Neuron (in vitro differentiated cells): ENCODE measurements around the gene MYO3B.

ENCODE experiments used
- H2AFZ ChIP-seq: one replicate; pipeline ENCODE4 v1.6.1; 2013; ENCODE audit warnings: low read depth, mild to moderate bottlenecking, inconsistent platforms, low read length, moderate library complexity
- H3K27me3 ChIP-seq: one replicate; pipeline ENCODE4 v1.6.1; 2013; ENCODE audit warnings: low read length; ENCODE audit not compliant: insufficient read depth
- H3K36me3 ChIP-seq: one replicate; pipeline ENCODE4 v1.6.1; 2013; ENCODE audit warnings: low read length; ENCODE audit not compliant: insufficient read depth
- H3K4me1 ChIP-seq: one replicate; pipeline ENCODE4 v1.6.1; 2013; ENCODE audit warnings: low read length; ENCODE audit not compliant: insufficient read depth
- H3K4me3 ChIP-seq: 2 replicates; pipeline ENCODE4 v1.5.1; 2013; ENCODE audit warnings: mild to moderate bottlenecking, low read length, moderate library complexity
- H3K9me3 ChIP-seq: one replicate; pipeline ENCODE4 v1.6.1; 2013; ENCODE audit warnings: low read length

MYO3B gene

GRCh38 chr2:170170281-170171040 lies 7.5 kb upstream of the MYO3B start:
- H3K36me3 ChIP-seq, result no peaks in the 10 kb centered on the region
- no peak overlapping the region for H3K4me3 ChIP-seq

GRCh38 chr2:170176212-170176611 lies 1.7 kb upstream of the MYO3B start:
- no peaks in the 10 kb centered on the region for H3K36me3 ChIP-seq
- H3K9me3 ChIP-seq, result no peaks in the 10 kb centered on the region
- no peaks in the 10 kb centered on the region for H3K4me1 ChIP-seq
- no peaks in the 10 kb centered on the region for H3K27me3 ChIP-seq
- no peak overlapping the region for H2AFZ ChIP-seq
- no peak overlapping the region for H3K4me3 ChIP-seq

More at GRCh38 chr2:170170281-170171040, 7.5 kb upstream of the MYO3B start:
- Histone ChIP-seq H3K9me3 (no peaks in the 10 kb centered on the region), H2AFZ (no peak overlapping the region), H3K4me1 (no peaks in the 10 kb centered on the region), H3K27me3 (no peaks in the 10 kb centered on the region)

GRCh38 chr2:170180031-170180566 lies 2.2 kb downstream of the MYO3B start:
- no peak overlapping the region for H2AFZ ChIP-seq
- H3K9me3 ChIP-seq, result no peaks in the 10 kb centered on the region
- no peaks in the 10 kb centered on the region for H3K27me3 ChIP-seq
- no peaks in the 10 kb centered on the region for H3K4me1 ChIP-seq
- H3K36me3 ChIP-seq, result no peaks in the 10 kb centered on the region
- no peak overlapping the region for H3K4me3 ChIP-seq

GRCh38 chr2:170181602-170182001 lies 3.7 kb downstream of the MYO3B start:
- no peaks in the 10 kb centered on the region for H3K4me1 ChIP-seq

DNA sequence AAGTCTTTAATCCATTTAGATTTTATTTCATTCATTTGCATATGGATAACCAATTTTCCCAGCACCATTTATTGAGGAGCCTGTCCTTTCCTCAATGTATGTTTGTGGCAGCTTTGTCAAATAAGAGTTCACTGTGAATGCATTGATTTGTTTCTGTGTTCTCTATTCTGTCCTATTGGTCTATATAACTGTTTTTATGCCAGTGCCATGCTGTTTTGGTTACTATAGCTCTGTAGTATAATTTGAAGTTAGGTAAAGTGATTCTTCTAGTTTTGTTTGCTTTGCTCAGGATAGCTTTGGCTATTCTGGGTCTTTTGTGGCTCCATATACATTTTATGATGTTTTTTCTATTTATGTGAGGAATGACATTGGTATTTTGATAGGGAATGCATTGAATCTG lies 7.4 kb downstream of the MYO3B start:
- Histone ChIP-seq H3K4me3 (no peak overlapping the region), H3K27me3 (no peaks in the 10 kb centered on the region), H2AFZ (no peak overlapping the region), H3K9me3 (no peaks in the 10 kb centered on the region), H3K4me1 (no peaks in the 10 kb centered on the region), H3K36me3 (no peaks in the 10 kb centered on the region)

More at GRCh38 chr2:170181602-170182001, 3.7 kb downstream of the MYO3B start:
- Histone ChIP-seq H3K27me3 (no peaks in the 10 kb centered on the region), H3K4me3 (no peak overlapping the region), H3K36me3 (no peaks in the 10 kb centered on the region), H3K9me3 (no peaks in the 10 kb centered on the region), H2AFZ (no peak overlapping the region)

GRCh38 chr2:170189757-170190156 lies 11.8 kb downstream of the MYO3B start:
- Histone ChIP-seq H3K27me3 (no peaks in the 10 kb centered on the region), H3K9me3 (no peaks in the 10 kb centered on the region), H2AFZ (no peak overlapping the region), H3K4me3 (no peak overlapping the region), H3K4me1 (no peaks in the 10 kb centered on the region), H3K36me3 (no peaks in the 10 kb centered on the region)

DNA sequence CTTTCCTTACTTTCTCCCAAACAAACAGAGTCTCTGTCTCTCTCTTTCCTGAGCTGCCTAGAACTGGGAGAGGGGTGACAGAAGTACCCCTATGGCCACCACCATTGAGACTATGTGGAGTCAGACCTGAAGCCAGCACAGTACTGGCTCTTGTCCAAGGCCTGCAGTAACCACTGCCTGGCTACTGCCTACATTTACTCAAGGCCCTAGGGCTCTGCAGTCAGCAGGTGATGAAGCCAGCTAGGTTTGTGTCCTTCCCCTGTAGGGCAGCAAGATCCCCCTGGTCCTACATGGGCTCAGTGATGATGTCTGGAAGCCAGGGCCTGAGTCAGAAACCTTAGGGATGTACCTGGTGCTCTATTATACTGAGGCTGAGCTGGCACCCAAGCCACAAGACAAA lies 12.2 kb downstream of the MYO3B start:
- no peak overlapping the region for H2AFZ ChIP-seq
- no peaks in the 10 kb centered on the region for H3K4me1 ChIP-seq
- peaks cover 4% of the 10 kb centered on the region for H3K9me3 ChIP-seq
- H3K36me3 ChIP-seq, result no peaks in the 10 kb centered on the region
- H3K27me3 ChIP-seq, result no peaks in the 10 kb centered on the region
- no peak overlapping the region for H3K4me3 ChIP-seq

DNA sequence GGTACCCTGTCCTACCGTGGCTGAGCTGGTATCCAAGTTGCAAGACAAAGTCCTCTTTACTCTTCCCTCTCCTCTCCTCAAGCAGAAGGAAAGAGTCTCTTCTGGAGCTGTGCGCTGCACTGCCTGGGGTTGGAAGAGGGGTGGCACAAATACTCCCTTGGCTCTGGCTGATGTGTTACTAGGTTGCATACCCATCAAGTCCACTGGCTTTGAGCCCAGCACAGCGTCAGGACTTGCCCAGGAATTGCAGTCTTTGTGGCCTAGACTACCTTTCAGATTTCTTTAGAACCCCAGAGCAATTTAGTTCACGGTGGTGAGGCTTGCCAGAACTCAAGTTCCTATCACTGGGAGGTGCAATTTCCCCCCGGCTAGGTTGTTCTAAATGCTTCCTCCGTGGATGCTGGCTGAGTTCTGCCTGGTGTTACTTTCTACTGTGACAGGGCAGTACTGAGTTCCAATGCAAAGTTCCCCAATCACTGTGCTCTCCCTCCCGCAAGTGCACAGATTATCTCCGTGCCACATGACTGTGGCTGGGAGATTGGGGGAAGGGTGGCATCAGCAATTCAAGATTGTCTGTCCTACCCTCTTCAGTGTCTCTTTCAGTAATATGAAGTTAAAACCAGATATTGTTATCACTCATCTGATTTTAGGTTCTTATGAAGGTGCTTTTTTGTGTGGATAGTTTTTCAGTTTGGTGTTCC lies 13.4 kb downstream of the MYO3B start:
- Histone ChIP-seq H2AFZ (no peak overlapping the region), H3K4me3 (no peak overlapping the region), H3K4me1 (no peaks in the 10 kb centered on the region), H3K27me3 (no peaks in the 10 kb centered on the region), H3K36me3 (no peaks in the 10 kb centered on the region), H3K9me3 (peaks cover 6% of the 10 kb centered on the region)

GRCh38 chr2:170196963-170197362 lies 19.0 kb downstream of the MYO3B start:
- H3K36me3 ChIP-seq, result no peaks in the 10 kb centered on the region
- no peak overlapping the region for H3K4me3 ChIP-seq
- H2AFZ ChIP-seq, result no peak overlapping the region
- H3K9me3 ChIP-seq, result peaks cover 6% of the 10 kb centered on the region
- peaks cover 5% of the 10 kb centered on the region for H3K27me3 ChIP-seq
- peaks cover 15% of the 10 kb centered on the region for H3K4me1 ChIP-seq

- Histone ChIP-seq H3K36me3 (no peaks in the 10 kb centered on the region), H2AFZ (no peak overlapping the region), H3K4me3 (no peak overlapping the region), H3K4me1 (peaks cover 34% of the 10 kb centered on the region), H3K27me3 (peaks cover 7% of the 10 kb centered on the region), H3K9me3 (no peaks in the 10 kb centered on the region)
These were observed 23.3 kb downstream of the MYO3B start for GRCh38 chr2:170201275-170201674.

DNA sequence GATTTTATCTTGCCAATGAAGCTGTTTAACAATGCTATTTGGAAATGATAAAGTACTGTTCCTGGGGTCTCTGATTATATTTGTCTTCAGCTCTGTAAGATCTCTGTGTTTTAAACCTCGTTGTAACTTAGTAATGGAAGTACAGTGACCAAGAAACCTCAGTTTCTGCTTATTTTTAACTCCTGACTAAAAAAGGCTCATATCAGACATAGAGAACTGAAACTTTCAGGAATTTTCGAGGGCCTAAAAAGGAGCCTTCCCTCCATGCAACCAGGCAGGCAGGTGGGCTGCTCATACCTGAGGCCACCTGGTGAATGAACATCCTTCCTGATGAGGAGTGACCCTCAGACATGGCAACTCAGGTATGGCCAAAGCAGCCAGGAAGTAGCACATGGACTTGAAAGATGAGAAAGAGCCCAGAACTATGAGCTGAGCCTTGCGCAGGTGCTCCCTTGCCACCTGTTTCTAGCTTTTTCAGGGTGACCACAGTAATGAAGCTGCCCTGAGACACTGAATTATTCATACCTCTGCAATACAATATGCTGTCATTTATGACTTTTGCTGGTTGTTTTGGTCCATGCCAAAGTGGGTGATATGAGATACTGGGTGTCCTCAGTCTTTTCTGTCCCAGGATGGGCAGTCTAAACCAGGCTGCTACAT lies 23.9 kb downstream of the MYO3B start:
- Histone ChIP-seq H3K4me1 (peaks cover 34% of the 10 kb centered on the region), H3K27me3 (peaks cover 7% of the 10 kb centered on the region), H3K4me3 (no peak overlapping the region), H3K36me3 (no peaks in the 10 kb centered on the region), H2AFZ (no peak overlapping the region), H3K9me3 (no peaks in the 10 kb centered on the region)

DNA sequence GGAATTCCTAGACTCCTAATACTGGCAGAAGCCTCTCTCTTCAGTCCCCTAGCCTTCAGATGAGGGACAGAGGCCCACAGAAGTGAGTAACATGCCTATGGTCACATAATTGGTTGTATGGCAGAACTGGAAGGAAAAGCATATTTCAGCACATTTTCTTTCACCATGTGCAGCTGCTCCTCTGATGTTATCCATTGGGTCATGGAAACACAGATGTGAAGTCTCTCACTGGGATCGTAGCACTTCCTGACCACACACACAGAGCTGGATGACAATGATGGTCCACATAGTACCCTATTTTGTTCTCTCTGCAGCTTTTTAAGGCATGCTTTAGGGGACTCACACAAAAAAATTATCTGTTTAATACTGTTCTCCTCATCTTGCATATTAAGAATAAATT lies 24.5 kb downstream of the MYO3B start:
- Histone ChIP-seq H3K4me1 (peaks cover 34% of the 10 kb centered on the region), H3K4me3 (no peak overlapping the region), H3K27me3 (peaks cover 2% of the 10 kb centered on the region), H2AFZ (no peak overlapping the region), H3K9me3 (no peaks in the 10 kb centered on the region), H3K36me3 (no peaks in the 10 kb centered on the region)
